SK-N-SH treated with all-trans-retinoic acid at 6 μM for 48 hours (cell line): ENCODE results near the gene CGB2.
"Not testable (repeated sequence)": the region's sequence is repeated elsewhere in the genome, so short reads cannot be mapped to it uniquely, and the experiment has no call there.

Experiments
- ISL1 ChIP-seq: fragments of 250-450 bp; sonication (Bioruptor Pico); IDR thresholded peaks from 2 replicates; pipeline ENCODE4 v2.1.2; 2022; ENCODE audit warnings: mild to moderate bottlenecking, moderate library complexity
- TF ChIP-seq, protein P1 (sequence below): fragments of 250-450 bp; sonication (Bioruptor Pico); IDR thresholded peaks from 2 replicates; pipeline ENCODE4 v1.5.1; 2020; ENCODE audit warnings: low read depth, mild to moderate bottlenecking, moderate library complexity
- TF ChIP-seq, protein P2 (sequence below): fragments of 250-450 bp; sonication (Bioruptor Pico); IDR thresholded peaks from 2 replicates; pipeline ENCODE4 v1.8.0; 2020; ENCODE audit warnings: mild to moderate bottlenecking, moderate library complexity, borderline replicate concordance
- TF ChIP-seq, protein P3 (sequence below): fragments of 250-450 bp; sonication (Bioruptor Pico); IDR thresholded peaks from 2 replicates; pipeline ENCODE4 v1.5.0; 2020; ENCODE audit warnings: mild to moderate bottlenecking, moderate library complexity

DNA sequence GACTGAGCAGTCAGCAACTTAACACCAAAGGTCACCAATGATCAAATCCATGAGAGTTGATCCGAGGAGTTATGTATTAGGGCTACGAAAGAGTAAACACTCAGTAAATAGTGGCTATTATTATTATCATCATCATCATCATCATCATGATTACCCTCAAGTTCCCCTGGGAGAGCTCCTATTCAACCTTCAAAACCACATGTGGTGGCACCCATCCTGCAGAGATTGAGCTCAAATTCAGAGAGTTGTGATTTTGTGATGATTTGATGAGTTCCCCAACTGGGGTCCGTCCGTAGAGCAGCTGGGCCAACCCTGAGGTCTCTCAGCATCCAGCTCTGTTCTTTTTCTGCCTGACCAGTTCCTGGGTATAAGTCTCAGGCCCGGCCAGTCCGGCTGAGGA is 6.6 kb upstream of the CGB2 start:
- TF ChIP-seq ISL1 (CRISPR knock-in tag) = not testable (repeated sequence)
- TF ChIP-seq, protein P1, sequence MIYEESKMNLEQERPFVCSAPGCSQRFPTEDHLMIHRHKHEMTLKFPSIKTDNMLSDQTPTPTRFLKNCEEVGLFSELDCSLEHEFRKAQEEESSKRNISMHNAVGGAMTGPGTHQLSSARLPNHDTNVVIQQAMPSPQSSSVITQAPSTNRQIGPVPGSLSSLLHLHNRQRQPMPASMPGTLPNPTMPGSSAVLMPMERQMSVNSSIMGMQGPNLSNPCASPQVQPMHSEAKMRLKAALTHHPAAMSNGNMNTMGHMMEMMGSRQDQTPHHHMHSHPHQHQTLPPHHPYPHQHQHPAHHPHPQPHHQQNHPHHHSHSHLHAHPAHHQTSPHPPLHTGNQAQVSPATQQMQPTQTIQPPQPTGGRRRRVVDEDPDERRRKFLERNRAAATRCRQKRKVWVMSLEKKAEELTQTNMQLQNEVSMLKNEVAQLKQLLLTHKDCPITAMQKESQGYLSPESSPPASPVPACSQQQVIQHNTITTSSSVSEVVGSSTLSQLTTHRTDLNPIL (CRISPR knock-in tag) = not testable (repeated sequence)
- TF ChIP-seq, protein P2, sequence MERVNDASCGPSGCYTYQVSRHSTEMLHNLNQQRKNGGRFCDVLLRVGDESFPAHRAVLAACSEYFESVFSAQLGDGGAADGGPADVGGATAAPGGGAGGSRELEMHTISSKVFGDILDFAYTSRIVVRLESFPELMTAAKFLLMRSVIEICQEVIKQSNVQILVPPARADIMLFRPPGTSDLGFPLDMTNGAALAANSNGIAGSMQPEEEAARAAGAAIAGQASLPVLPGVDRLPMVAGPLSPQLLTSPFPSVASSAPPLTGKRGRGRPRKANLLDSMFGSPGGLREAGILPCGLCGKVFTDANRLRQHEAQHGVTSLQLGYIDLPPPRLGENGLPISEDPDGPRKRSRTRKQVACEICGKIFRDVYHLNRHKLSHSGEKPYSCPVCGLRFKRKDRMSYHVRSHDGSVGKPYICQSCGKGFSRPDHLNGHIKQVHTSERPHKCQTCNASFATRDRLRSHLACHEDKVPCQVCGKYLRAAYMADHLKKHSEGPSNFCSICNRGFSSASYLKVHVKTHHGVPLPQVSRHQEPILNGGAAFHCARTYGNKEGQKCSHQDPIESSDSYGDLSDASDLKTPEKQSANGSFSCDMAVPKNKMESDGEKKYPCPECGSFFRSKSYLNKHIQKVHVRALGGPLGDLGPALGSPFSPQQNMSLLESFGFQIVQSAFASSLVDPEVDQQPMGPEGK (CRISPR knock-in tag) = not testable (repeated sequence)
- TF ChIP-seq, protein P3, sequence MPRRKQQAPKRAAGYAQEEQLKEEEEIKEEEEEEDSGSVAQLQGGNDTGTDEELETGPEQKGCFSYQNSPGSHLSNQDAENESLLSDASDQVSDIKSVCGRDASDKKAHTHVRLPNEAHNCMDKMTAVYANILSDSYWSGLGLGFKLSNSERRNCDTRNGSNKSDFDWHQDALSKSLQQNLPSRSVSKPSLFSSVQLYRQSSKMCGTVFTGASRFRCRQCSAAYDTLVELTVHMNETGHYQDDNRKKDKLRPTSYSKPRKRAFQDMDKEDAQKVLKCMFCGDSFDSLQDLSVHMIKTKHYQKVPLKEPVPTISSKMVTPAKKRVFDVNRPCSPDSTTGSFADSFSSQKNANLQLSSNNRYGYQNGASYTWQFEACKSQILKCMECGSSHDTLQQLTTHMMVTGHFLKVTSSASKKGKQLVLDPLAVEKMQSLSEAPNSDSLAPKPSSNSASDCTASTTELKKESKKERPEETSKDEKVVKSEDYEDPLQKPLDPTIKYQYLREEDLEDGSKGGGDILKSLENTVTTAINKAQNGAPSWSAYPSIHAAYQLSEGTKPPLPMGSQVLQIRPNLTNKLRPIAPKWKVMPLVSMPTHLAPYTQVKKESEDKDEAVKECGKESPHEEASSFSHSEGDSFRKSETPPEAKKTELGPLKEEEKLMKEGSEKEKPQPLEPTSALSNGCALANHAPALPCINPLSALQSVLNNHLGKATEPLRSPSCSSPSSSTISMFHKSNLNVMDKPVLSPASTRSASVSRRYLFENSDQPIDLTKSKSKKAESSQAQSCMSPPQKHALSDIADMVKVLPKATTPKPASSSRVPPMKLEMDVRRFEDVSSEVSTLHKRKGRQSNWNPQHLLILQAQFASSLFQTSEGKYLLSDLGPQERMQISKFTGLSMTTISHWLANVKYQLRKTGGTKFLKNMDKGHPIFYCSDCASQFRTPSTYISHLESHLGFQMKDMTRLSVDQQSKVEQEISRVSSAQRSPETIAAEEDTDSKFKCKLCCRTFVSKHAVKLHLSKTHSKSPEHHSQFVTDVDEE (CRISPR knock-in tag) = not testable (repeated sequence)
